Keratinocyte (primary cell): ENCODE data around the gene ODAD2. TPM values are rescaled to one million over a fixed set of nuclear protein-coding genes. Genes with fewer than 3 reads are reported as not detected.

ENCODE experiments used
- DNase-seq: peaks from one replicate; pipeline ENCODE4 v3.0.0-alpha.2; 2011; ENCODE audit warnings: low read depth, missing footprints, low spot score
- FAIRE-seq: peaks from 2 replicates; lab custom pipeline; 2011; peaks lifted over from hg19 to GRCh38; lab: Jason Lieb, UNC
- H2AFZ ChIP-seq: 2 replicates; pipeline ENCODE4 v1.6.0; 2012; ENCODE audit warnings: low read length, control low read depth, inconsistent platforms; ENCODE audit not compliant: control insufficient read depth
- H3K27ac ChIP-seq: 2 replicates; pipeline ENCODE4 v1.5.1; 2011; ENCODE audit warnings: low read length; ENCODE audit not compliant: control insufficient read depth, insufficient read depth
- H3K27me3 ChIP-seq: 3 replicates; pipeline ENCODE4 v1.6.0; 2011; ENCODE audit warnings: low read length; ENCODE audit not compliant: control insufficient read depth, insufficient read depth; ENCODE audit errors: extremely low read depth
- H3K36me3 ChIP-seq, 2 experiments: 2 replicates in 1 of 2; 3 replicates in 1 of 2; pipeline ENCODE4 v1.5.1; 2011; ENCODE audit warnings: low read length in 2 of 2, mild to moderate bottlenecking in 1 of 2; ENCODE audit not compliant: control insufficient read depth in 2 of 2, insufficient read depth in 2 of 2; ENCODE audit errors: extremely low read depth in 1 of 2
- H3K4me1 ChIP-seq: 3 replicates; pipeline ENCODE4 v1.5.1; 2011; ENCODE audit warnings: low read length; ENCODE audit not compliant: control insufficient read depth, insufficient read depth; ENCODE audit errors: extremely low read depth
- H3K4me2 ChIP-seq: 3 replicates; pipeline ENCODE4 v1.6.0; 2011; ENCODE audit warnings: low read depth, low read length; ENCODE audit not compliant: control insufficient read depth, insufficient read depth; ENCODE audit errors: extremely low read depth
- H3K4me3 ChIP-seq, 3 experiments: fragments of 200-600 bp in 1 of 3; sonication (generic) in 1 of 3; 2 replicates in 2 of 3; 3 replicates in 1 of 3; pipeline ENCODE4 v1.5.1; 2011 to 2016; ENCODE audit warnings: low read length in 3 of 3, mild to moderate bottlenecking in 3 of 3, control low read depth in 2 of 3, inconsistent platforms in 1 of 3, low read depth in 1 of 3, mixed read lengths in 1 of 3, mixed run types in 1 of 3, moderate library complexity in 1 of 3; ENCODE audit not compliant: control insufficient read depth in 2 of 3, insufficient read depth in 2 of 3; ENCODE audit errors: extremely low read depth in 1 of 3
- H3K79me2 ChIP-seq: 2 replicates; pipeline ENCODE4 v1.6.0; 2012; ENCODE audit warnings: low read length; ENCODE audit not compliant: control insufficient read depth, insufficient read depth
- H3K9ac ChIP-seq: 3 replicates; pipeline ENCODE4 v1.6.0; 2011; ENCODE audit warnings: low read length; ENCODE audit not compliant: control insufficient read depth, insufficient read depth; ENCODE audit errors: extremely low read depth
- H3K9me1 ChIP-seq: 3 replicates; pipeline ENCODE4 v1.6.0; 2011; ENCODE audit warnings: low read length; ENCODE audit not compliant: control insufficient read depth, insufficient read depth; ENCODE audit errors: extremely low read depth
- H3K9me3 ChIP-seq: 2 replicates; pipeline ENCODE4 v1.5.1; 2012; ENCODE audit warnings: low read depth, low read length; ENCODE audit not compliant: control insufficient read depth
- H4K20me1 ChIP-seq: 3 replicates; pipeline ENCODE4 v1.6.0; 2011; ENCODE audit warnings: low read length; ENCODE audit not compliant: control insufficient read depth, insufficient read depth; ENCODE audit errors: extremely low read depth
- EZH2 ChIP-seq: IDR thresholded peaks from one replicate; pipeline ENCODE4 v1.6.1; 2012; ENCODE audit warnings: inconsistent platforms, mild to moderate bottlenecking, low read length, moderate library complexity
- dilution Hi-C: fragments of 300-500 bp; cut with MboI; formaldehyde crosslinking; loops from one replicate; pipeline ENCODE4 v1.7.0; 2020; ENCODE audit warnings: low sequenced_read_pairs; ENCODE audit not compliant: extremely low pct_ligation_motif_present
- polyA plus RNA-seq, 5 experiments: library from polyadenylated mRNA; depleted of rRNA in 3 of 5; stranded (reverse) in 3 of 5; stranded (forward) in 1 of 5; unstranded in 1 of 5; fragments of >200 nt; gene quantifications; 1 replicate in 1 of 5; 2 replicates in 3 of 5; 3 replicates in 1 of 5; pipeline versions ENCODE4 v1.2.1 to v1.2.3, GENCODE V29; 2011 to 2012; ENCODE audit warnings: missing spikeins in 2 of 5, low read depth in 1 of 5, low replicate concordance in 1 of 5
- TF ChIP-seq, protein P1 (sequence below), 3 experiments: IDR thresholded peaks in 1 of 3; conservative IDR thresholded peaks in 1 of 3; optimal IDR thresholded peaks in 1 of 3; 2 replicates in 2 of 3; 3 replicates in 1 of 3; pipeline versions ENCODE3 to v1.5.1; 2011; ENCODE audit warnings: low read length in 3 of 3, mild to moderate bottlenecking in 3 of 3, moderate library complexity in 2 of 3, control low read depth in 1 of 3, inconsistent platforms in 1 of 3; ENCODE audit not compliant: insufficient read depth in 2 of 3; ENCODE audit errors: extremely low read depth in 1 of 3

ODAD2 gene
- polyA plus RNA-seq, 1 donor (not counting 4 experiments of a cell fraction or from before 2014, with no cell fraction given): not detected

DNA sequence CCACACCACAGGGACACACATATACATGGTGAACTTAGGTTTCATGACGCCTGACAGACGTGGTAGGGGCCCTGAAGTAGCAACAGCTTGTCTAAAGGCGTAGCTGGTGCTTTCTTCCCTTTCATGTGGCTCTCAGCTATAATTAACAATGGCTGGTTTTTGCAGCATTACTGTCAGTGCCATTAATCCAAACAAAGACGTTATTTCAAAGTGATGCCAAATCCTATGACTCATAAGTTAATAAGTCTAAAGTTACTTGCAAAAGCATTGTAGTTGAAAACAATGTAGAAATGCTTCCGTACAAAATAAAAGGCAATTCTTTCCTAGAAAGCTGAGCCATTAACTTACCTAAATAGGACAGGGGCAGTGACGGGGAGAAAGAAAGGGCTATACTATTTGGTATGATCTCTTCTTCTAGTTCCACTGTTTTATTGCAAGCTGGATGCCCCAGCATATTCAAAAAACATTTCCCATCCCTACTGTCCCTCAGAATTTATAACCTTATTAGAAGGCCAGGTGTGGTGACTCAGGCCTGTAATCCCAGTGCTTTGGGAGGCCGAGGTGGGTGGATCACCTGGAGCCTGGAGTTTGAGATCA, 105.4 kb downstream of the ODAD2 start:
- Histone ChIP-seq H3K27me3 (no peaks in the 10 kb centered on the region), H3K27ac (no peak overlapping the region)

GRCh38 chr10:27890971-27891370, 107.9 kb downstream of the ODAD2 start:
- no peak for FAIRE-seq
- Histone ChIP-seq H3K9me1 (no peaks in the 10 kb centered on the region), H3K4me1 (no peaks in the 10 kb centered on the region), H3K9me3 (no peaks in the 10 kb centered on the region), H3K27me3 (no peaks in the 10 kb centered on the region), H3K36me3 (no peaks in the 10 kb centered on the region), H3K4me3 (no peak overlapping the region), H3K79me2 (no peaks in the 10 kb centered on the region), H3K9ac (no peak overlapping the region), H4K20me1 (no peaks in the 10 kb centered on the region), H2AFZ (no peak overlapping the region), H3K27ac (no peak overlapping the region), H3K4me2 (no peak overlapping the region)
- dilution Hi-C loops: no loop called here
- TF ChIP-seq EZH2: no peak
- TF ChIP-seq, protein P1, sequence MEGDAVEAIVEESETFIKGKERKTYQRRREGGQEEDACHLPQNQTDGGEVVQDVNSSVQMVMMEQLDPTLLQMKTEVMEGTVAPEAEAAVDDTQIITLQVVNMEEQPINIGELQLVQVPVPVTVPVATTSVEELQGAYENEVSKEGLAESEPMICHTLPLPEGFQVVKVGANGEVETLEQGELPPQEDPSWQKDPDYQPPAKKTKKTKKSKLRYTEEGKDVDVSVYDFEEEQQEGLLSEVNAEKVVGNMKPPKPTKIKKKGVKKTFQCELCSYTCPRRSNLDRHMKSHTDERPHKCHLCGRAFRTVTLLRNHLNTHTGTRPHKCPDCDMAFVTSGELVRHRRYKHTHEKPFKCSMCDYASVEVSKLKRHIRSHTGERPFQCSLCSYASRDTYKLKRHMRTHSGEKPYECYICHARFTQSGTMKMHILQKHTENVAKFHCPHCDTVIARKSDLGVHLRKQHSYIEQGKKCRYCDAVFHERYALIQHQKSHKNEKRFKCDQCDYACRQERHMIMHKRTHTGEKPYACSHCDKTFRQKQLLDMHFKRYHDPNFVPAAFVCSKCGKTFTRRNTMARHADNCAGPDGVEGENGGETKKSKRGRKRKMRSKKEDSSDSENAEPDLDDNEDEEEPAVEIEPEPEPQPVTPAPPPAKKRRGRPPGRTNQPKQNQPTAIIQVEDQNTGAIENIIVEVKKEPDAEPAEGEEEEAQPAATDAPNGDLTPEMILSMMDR (optimal IDR thresholded peaks at IDR 0.05 in 1 of 3, IDR thresholded peaks at IDR 0.05 in 1 of 3, conservative IDR thresholded peaks at IDR 0.05 in 1 of 3; ENCODE audit: extremely low read depth in 1 of 3, insufficient read depth in 2 of 3, low read length in 3 of 3): no peak
- no peak for DNase-seq

More for the DNA sequence above, 105.4 kb downstream of the ODAD2 start:
- H3K4me1 ChIP-seq: no peaks in the 10 kb centered on the region
- no peak overlapping the region for H3K4me3 ChIP-seq
- TF ChIP-seq, protein P1 (optimal IDR thresholded peaks at IDR 0.05 in 1 of 3, IDR thresholded peaks at IDR 0.05 in 1 of 3, conservative IDR thresholded peaks at IDR 0.05 in 1 of 3; ENCODE audit: extremely low read depth in 1 of 3, insufficient read depth in 2 of 3, low read length in 3 of 3): no peak
- no peak for TF ChIP-seq EZH2
- no peaks in the 10 kb centered on the region for H3K9me3 ChIP-seq
- FAIRE-seq (no peak), DNase-seq (no peak)
- no peaks in the 10 kb centered on the region for H4K20me1 ChIP-seq
- no peak overlapping the region for H3K9ac ChIP-seq
- H3K79me2 ChIP-seq: no peaks in the 10 kb centered on the region
- H3K9me1 ChIP-seq: no peaks in the 10 kb centered on the region
- dilution Hi-C loops: no loop called here
- H2AFZ ChIP-seq: no peak overlapping the region
- no peak overlapping the region for H3K4me2 ChIP-seq
- no peaks in the 10 kb centered on the region for H3K36me3 ChIP-seq
